ENCODE data around the gene ENPP1. TPM values are rescaled to one million over a fixed set of nuclear protein-coding genes. Genes with fewer than 3 reads are reported as not detected.

The ENPP1 gene
- total RNA-seq, 3 donors from 2014 or later (not counting 1 experiment from before 2014, with no cell fraction given), result 0.45 to 0.85 (median 0.83) TPM

GRCh38 chr6:131784561-131784960 lies 23.3 kb upstream of the ENPP1 start:
- no peak for TF ChIP-seq CTCF (IDR thresholded peaks at IDR 0.05)
- Histone ChIP-seq H3K27me3 (ENCODE audit: control insufficient read depth, insufficient read depth, low read length) (no peaks in the 10 kb centered on the region), H3K4me1 (ENCODE audit: control insufficient read depth, insufficient read depth, low read length) (no peaks in the 10 kb centered on the region), H3K27ac (ENCODE audit: low read length) (no peak overlapping the region), H3K36me3 (ENCODE audit: control insufficient read depth, insufficient read depth, low read length) (no peaks in the 10 kb centered on the region), H3K4me3 (ENCODE audit: low read length) (no peak overlapping the region), H3K9me3 (ENCODE audit: control insufficient read depth, insufficient read depth, low read length) (no peaks in the 10 kb centered on the region)
- Mint-ChIP-seq H3K27ac (no peak overlapping the region), H3K4me3 (no peak overlapping the region), H3K36me3 (no peaks in the 10 kb centered on the region), H3K27me3 (ENCODE audit: low read depth in 2 of 2) (peaks cover 0 to 19% of the 10 kb centered on the region in 2 donors), H3K9me3 (peaks cover 0 to 2% of the 10 kb centered on the region in 2 donors), H3K4me1 (peaks cover 0 to 4% of the 10 kb centered on the region in 2 donors)
- no peak for ATAC-seq
- no peak for DNase-seq
- 84% methylated on average over 1 of the region's 1 CpG for WGBS (ENCODE audit: insufficient coverage)
- intact Hi-C loops (cut with micrococcal nuclease), result no loop called here

GRCh38 chr6:131787079-131787478 lies 20.7 kb upstream of the ENPP1 start:
- H3K4me1 ChIP-seq (ENCODE audit: control insufficient read depth, insufficient read depth, low read length), result no peaks in the 10 kb centered on the region
- ATAC-seq, result no peak

GRCh38 chr6:131787766-131788712 lies 19.8 kb upstream of the ENPP1 start:
- H3K9me3 ChIP-seq (ENCODE audit: control insufficient read depth, insufficient read depth, low read length), result no peaks in the 10 kb centered on the region
- 92% methylated on average over 6 of the region's 8 CpGs for WGBS (ENCODE audit: insufficient coverage)
- intact Hi-C loops (cut with micrococcal nuclease), result no loop called here
- no peak overlapping the region for H3K4me3 ChIP-seq (ENCODE audit: low read length)
- H3K27me3 Mint-ChIP-seq (ENCODE audit: low read depth in 2 of 2), result peaks cover 0 to 19% of the 10 kb centered on the region in 2 donors
- no peak overlapping the region for H3K4me3 Mint-ChIP-seq
- H3K36me3 Mint-ChIP-seq, result no peaks in the 10 kb centered on the region
- H3K27me3 ChIP-seq (ENCODE audit: control insufficient read depth, insufficient read depth, low read length), result no peaks in the 10 kb centered on the region
- ATAC-seq (no peak), DNase-seq (no peak)
- H3K4me1 ChIP-seq (ENCODE audit: control insufficient read depth, insufficient read depth, low read length), result no peaks in the 10 kb centered on the region
- no peaks in the 10 kb centered on the region for H3K36me3 ChIP-seq (ENCODE audit: control insufficient read depth, insufficient read depth, low read length)
- TF ChIP-seq CTCF (IDR thresholded peaks at IDR 0.05), result no peak
- peaks cover 0 to 2% of the 10 kb centered on the region in 2 donors for H3K9me3 Mint-ChIP-seq
- H3K4me1 Mint-ChIP-seq, result peaks cover 0 to 4% of the 10 kb centered on the region in 2 donors
- H3K27ac Mint-ChIP-seq, result no peak overlapping the region
- H3K27ac ChIP-seq (ENCODE audit: low read length), result no peak overlapping the region

More at GRCh38 chr6:131787079-131787478, 20.7 kb upstream of the ENPP1 start:
- H3K36me3 ChIP-seq (ENCODE audit: control insufficient read depth, insufficient read depth, low read length), result no peaks in the 10 kb centered on the region
- intact Hi-C loops (cut with micrococcal nuclease), result no loop called here
- H3K9me3 Mint-ChIP-seq, result peaks cover 0 to 2% of the 10 kb centered on the region in 2 donors
- no peak for TF ChIP-seq CTCF (IDR thresholded peaks at IDR 0.05)
- H3K9me3 ChIP-seq (ENCODE audit: control insufficient read depth, insufficient read depth, low read length), result no peaks in the 10 kb centered on the region
- H3K4me3 ChIP-seq (ENCODE audit: low read length), result no peak overlapping the region
- no peak overlapping the region for H3K4me3 Mint-ChIP-seq
- no peak for DNase-seq
- peaks cover 0 to 19% of the 10 kb centered on the region in 2 donors for H3K27me3 Mint-ChIP-seq (ENCODE audit: low read depth in 2 of 2)
- no peak overlapping the region for H3K27ac Mint-ChIP-seq
- no peaks in the 10 kb centered on the region for H3K36me3 Mint-ChIP-seq
- H3K27ac ChIP-seq (ENCODE audit: low read length), result no peak overlapping the region
- H3K27me3 ChIP-seq (ENCODE audit: control insufficient read depth, insufficient read depth, low read length), result no peaks in the 10 kb centered on the region
- H3K4me1 Mint-ChIP-seq, result peaks cover 0 to 4% of the 10 kb centered on the region in 2 donors

Data from natural killer cell (primary cell).